Testis (tissue), 2 donors: ENCODE data around the gene MIER1.

Experiments used
- CTCF ChIP-seq, 3 experiments: fragments of 450-650 bp in 2 of 3; fragments of 200-600 bp in 1 of 3; sonication (generic) in 1 of 3; IDR thresholded peaks; one replicate each; pipeline ENCODE4 v1.5.1; 2016 to 2019; ENCODE audit warnings: antibody characterized with exemption in 3 of 3, mild to moderate bottlenecking in 2 of 3, moderate library complexity in 1 of 3
- POLR2A ChIP-seq: fragments of 450-650 bp; IDR thresholded peaks from one replicate; pipeline ENCODE4 v1.6.1; 2017; ENCODE audit warnings: antibody characterized with exemption, mild to moderate bottlenecking, moderate library complexity

DNA sequence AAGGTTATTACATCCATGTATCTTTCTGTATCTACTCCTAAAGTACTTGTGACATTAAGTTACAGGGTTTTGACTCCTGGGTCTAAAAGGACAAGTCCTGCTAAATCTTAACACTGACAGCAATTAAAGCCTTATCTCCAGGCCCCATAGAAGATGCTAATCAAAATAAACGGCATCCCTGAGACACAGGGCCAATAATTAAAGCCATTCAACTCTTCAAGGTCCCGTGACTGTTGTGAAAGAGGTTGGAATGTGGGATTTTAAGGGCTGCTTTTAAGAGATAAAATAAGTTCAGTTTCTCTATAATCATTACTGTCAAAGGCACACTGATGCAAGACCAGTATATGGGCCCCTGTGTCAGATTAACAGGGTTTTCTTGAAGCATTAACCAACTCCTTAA is 8.5 kb upstream of the MIER1 start:
- TF ChIP-seq CTCF (IDR thresholded peaks at IDR 0.05) (no peak), POLR2A (no peak)
